GM12864 (cell line): ENCODE data around the gene DCUN1D2.

Source experiments
- DNase-seq: peaks from one replicate; pipeline ENCODE4 v3.0.0-alpha.2; 2011; ENCODE audit warnings: low read depth
- H3K4me3 ChIP-seq: 2 replicates; pipeline ENCODE4 v1.5.1; 2011; ENCODE audit warnings: mild to moderate bottlenecking, low read depth, low read length, control low read depth
- CTCF ChIP-seq: IDR thresholded peaks from 2 replicates; pipeline ENCODE4 v1.5.1; 2011; ENCODE audit warnings: low read depth, mild to moderate bottlenecking, moderate library complexity, low read length, control low read depth, inconsistent platforms; ENCODE audit errors: missing control alignments

DCUN1D2 gene

GRCh38 chr13:113490496-113491417, at the start of gene DCUN1D2:
DCUN1D2 (minus strand) TSS chr13:113490711; CDS start chr13:113490669, 42 bp downstream.
- no peak for TF ChIP-seq CTCF
- H3K4me3 ChIP-seq, result peak within 1 kb of the TSS; percentile 61
- peak; percentile 76 for DNase-seq

GRCh38 chr13:113539822-113540221, 49.3 kb upstream of the DCUN1D2 start:
- no peak for DNase-seq
- TF ChIP-seq CTCF, result no peak
- no peak overlapping the region for H3K4me3 ChIP-seq

GRCh38 chr13:113539176-113539575, 48.7 kb upstream of the DCUN1D2 start:
- no peak overlapping the region for H3K4me3 ChIP-seq
- no peak for TF ChIP-seq CTCF
- DNase-seq, result no peak

- no peak overlapping the region for H3K4me3 ChIP-seq
- no peak for TF ChIP-seq CTCF
- DNase-seq, result no peak
Measured at GRCh38 chr13:113538689-113539058, 48.2 kb upstream of the DCUN1D2 start.

DNA sequence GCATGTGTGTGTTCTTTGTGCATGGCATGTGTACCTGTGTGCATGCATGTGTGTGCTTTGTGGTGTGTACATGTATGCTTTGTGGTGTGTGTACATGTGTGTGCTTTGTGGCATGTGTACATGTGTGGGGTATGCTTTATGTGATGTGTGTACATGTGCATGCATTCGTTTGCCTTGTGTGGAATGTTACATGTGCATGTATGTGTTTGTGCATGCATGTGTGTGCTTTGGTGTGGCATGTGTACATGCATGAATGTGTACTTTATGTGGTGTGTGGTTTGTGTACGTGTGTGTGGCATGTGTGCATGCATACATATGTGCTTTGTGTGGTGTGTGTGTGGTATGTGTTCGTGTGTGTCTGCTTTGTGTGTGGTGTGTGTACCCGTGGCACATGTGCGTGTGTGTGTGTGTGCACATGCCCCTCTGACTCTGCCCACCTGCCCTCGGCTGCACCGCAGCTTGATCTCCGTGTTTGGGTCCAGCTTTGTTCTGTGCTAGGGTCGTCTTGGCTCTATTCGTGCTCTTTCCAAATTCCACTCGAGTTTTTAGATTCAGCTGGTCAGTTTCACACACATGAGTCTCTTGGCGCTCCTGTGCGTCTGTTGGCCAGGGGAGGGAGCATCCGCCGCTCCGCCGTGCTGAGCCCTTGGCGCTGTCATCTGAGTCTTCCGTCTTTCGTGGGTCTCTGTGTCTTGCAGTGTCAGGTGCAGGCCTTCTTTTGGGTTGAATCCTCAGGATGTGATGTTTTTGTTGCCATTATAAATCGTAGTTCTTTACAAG, 47.6 kb upstream of the DCUN1D2 start:
- no peak for DNase-seq
- no peak for TF ChIP-seq CTCF

DNA sequence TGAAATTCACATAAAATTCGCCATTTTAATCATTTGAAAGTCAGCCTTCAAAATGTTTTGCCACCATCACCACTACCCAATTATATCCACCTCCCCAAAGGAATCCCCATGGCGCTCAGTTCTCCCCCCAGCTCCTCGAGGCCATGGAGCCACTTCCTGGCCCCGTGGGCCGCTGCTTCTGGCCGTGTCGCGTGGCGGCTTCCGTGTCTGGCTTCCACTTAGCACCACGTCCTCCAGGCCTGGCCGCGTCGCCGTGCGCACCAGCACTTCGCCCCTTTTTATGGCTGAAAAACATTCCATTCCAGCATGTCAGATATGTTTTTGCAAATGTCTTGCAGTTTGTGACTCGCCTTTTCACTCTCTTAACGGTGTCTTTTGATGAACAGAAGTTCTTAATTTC, 46.7 kb upstream of the DCUN1D2 start:
- TF ChIP-seq CTCF, result no peak
- no peak for DNase-seq
- H3K4me3 ChIP-seq, result no peak overlapping the region

More for the DNA sequence above, 47.6 kb upstream of the DCUN1D2 start:
- H3K4me3 ChIP-seq, result no peak overlapping the region
